PC-9 (cell line): ENCODE results near the gene C16orf90. TPM values are rescaled to one million over a fixed set of nuclear protein-coding genes. Genes with fewer than 3 reads are reported as not detected.

ENCODE experiments used
- BruUV-seq: library from RNA; stranded (reverse); fragments of 400-500 nt; replicated peaks from 2 replicates; lab custom pipeline; 2021; lab: Mats Ljungman, UMichigan
- CTCF ChIA-PET: fragments of 300-600 bp; sonication (Branson Sonifier 250); formaldehyde crosslinking; loops from one replicate; lab custom pipeline; 2022; ENCODE audit warnings: antibody characterized with exemption; lab: Charles Lee
- POLR2A ChIA-PET: fragments of 300-600 bp; sonication (Branson Sonifier 250); formaldehyde crosslinking; loops from one replicate; lab custom pipeline; 2022; ENCODE audit warnings: antibody characterized with exemption; ENCODE audit not compliant: unreplicated experiment; lab: Charles Lee
- DNase-seq, 2 experiments: peaks; one replicate each; pipeline versions ENCODE4 v3.0.0 to v3.0.0-alpha.2; 2015 to 2022; ENCODE audit warnings: mixed read lengths in 1 of 2
- H2AFZ ChIP-seq: fragments of 200-600 bp; sonication (generic); 2 replicates; pipeline ENCODE4 v1.8.1; 2017; ENCODE audit warnings: antibody characterized with exemption
- H3F3A ChIP-seq: fragments of 200-600 bp; sonication (generic); 2 replicates; pipeline ENCODE4 v1.8.1; 2017; ENCODE audit warnings: antibody characterized with exemption, mild to moderate bottlenecking, low read depth; ENCODE audit not compliant: insufficient read depth
- H3K27ac ChIP-seq: fragments of 200-600 bp; sonication (generic); 2 replicates; pipeline ENCODE4 v1.6.1; 2016; ENCODE audit warnings: mixed run types
- H3K27me3 ChIP-seq: fragments of 200-600 bp; sonication (generic); 2 replicates; pipeline ENCODE4 v1.6.1; 2016; ENCODE audit warnings: low read depth, mixed run types; ENCODE audit not compliant: insufficient read depth
- H3K36me3 ChIP-seq: fragments of 200-600 bp; sonication (generic); 2 replicates; pipeline ENCODE4 v1.6.1; 2016; ENCODE audit warnings: low read depth, mixed run types
- H3K4me1 ChIP-seq: fragments of 200-600 bp; sonication (generic); replicated peaks from 2 replicates; pipeline ENCODE4 v1.6.1; 2016; ENCODE audit warnings: mixed run types; ENCODE audit not compliant: insufficient read depth
- H3K4me2 ChIP-seq: fragments of 200-600 bp; sonication (generic); 2 replicates; pipeline ENCODE4 v1.6.1; 2017; ENCODE audit warnings: mixed run types
- H3K4me3 ChIP-seq: fragments of 200-600 bp; sonication (generic); 2 replicates; pipeline ENCODE4 v1.6.1; 2016; ENCODE audit warnings: mixed run types
- H3K79me2 ChIP-seq: fragments of 200-600 bp; sonication (generic); 2 replicates; pipeline ENCODE4 v1.6.1; 2017; ENCODE audit warnings: low read depth, mixed run types
- H3K9me2 ChIP-seq: fragments of 200-600 bp; sonication (generic); 2 replicates; pipeline ENCODE4 v1.8.1; 2017; ENCODE audit warnings: mild to moderate bottlenecking; ENCODE audit not compliant: insufficient read depth
- H3K9me3 ChIP-seq: fragments of 200-600 bp; sonication (generic); 2 replicates; pipeline ENCODE4 v1.8.1; 2016; ENCODE audit warnings: low read depth; ENCODE audit not compliant: insufficient read depth
- H4K20me1 ChIP-seq: fragments of 200-600 bp; sonication (generic); 2 replicates; pipeline ENCODE4 v1.8.1; 2017; ENCODE audit not compliant: insufficient read depth
- CTCF ChIP-seq: fragments of 200-600 bp; sonication (generic); conservative IDR thresholded peaks from 2 replicates; pipeline ENCODE4 v1.6.1; 2017; ENCODE audit warnings: mixed run types, antibody characterized with exemption, mild to moderate bottlenecking, moderate library complexity
- EZH2 ChIP-seq: fragments of 200-600 bp; sonication (generic); IDR thresholded peaks from 2 replicates; pipeline ENCODE4 v1.8.0; 2017; ENCODE audit warnings: antibody characterized with exemption, low read depth
- intact Hi-C: fragments of 100-400 bp; cut with micrococcal nuclease; formaldehyde crosslinking; loops from one replicate; pipeline ENCODE4 v1.10.0; 2022; ENCODE audit not compliant: unreplicated experiment
- total RNA-seq: library from RNA; stranded (reverse); gene quantifications from 2 replicates; pipeline ENCODE4 v1.2.3, GENCODE V29; 2021

The C16orf90 gene
- total RNA-seq, 1 experiment from 2014 or later = not detected

- BruUV-seq = no TSS peak
- H3K9me3 ChIP-seq = no peaks in the 10 kb centered on the region
- POLR2A ChIA-PET = no interaction called here
- H3K36me3 ChIP-seq = no peaks in the 10 kb centered on the region; the same call in 1 of the 2 replicates
- H3K4me2 ChIP-seq = no peak overlapping the region
- H2AFZ ChIP-seq = no peak overlapping the region
- peaks cover 97% of the 10 kb centered on the region for H3K79me2 ChIP-seq
- no peak overlapping the region for H3K4me3 ChIP-seq
- TF ChIP-seq EZH2 (no peak), CTCF (no peak)
- no peak overlapping the region for H3K27ac ChIP-seq
- CTCF ChIA-PET = no interaction called here
- H3K9me2 ChIP-seq = no peaks in the 10 kb centered on the region
- intact Hi-C loops = no loop called here
- no peaks in the 10 kb centered on the region for H3K4me1 ChIP-seq
- H4K20me1 ChIP-seq = peaks cover 73% of the 10 kb centered on the region
- no peaks in the 10 kb centered on the region for H3F3A ChIP-seq
- H3K27me3 ChIP-seq = no peaks in the 10 kb centered on the region
- DNase-seq = no peak
Observed at GRCh38 chr16:3467182-3467581, 28.1 kb downstream of the C16orf90 start.

GRCh38 chr16:3465911-3466584, 29.2 kb downstream of the C16orf90 start:
- DNase-seq = no peak
- Histone ChIP-seq H3K4me3 (no peak overlapping the region), H3K9me3 (no peaks in the 10 kb centered on the region), H3K36me3 (no peaks in the 10 kb centered on the region; the same call in 1 of the 2 replicates), H3K4me1 (no peaks in the 10 kb centered on the region), H4K20me1 (peaks cover 73% of the 10 kb centered on the region), H3K79me2 (peaks cover 96% of the 10 kb centered on the region), H2AFZ (no peak overlapping the region), H3K27me3 (no peaks in the 10 kb centered on the region), H3F3A (no peaks in the 10 kb centered on the region), H3K9me2 (no peaks in the 10 kb centered on the region), H3K4me2 (no peak overlapping the region), H3K27ac (no peak overlapping the region)
- POLR2A ChIA-PET = no interaction called here
- intact Hi-C loops = no loop called here
- CTCF ChIA-PET = interaction anchor here (0.5 kb wide), 1 partner anchor 39 kb away, joined by 3 read pairs; no protein-coding TSS in a partner anchor
- BruUV-seq = no TSS peak
- TF ChIP-seq EZH2 (no peak), CTCF (no peak)

GRCh38 chr16:3465301-3465700, 30.0 kb downstream of the C16orf90 start:
- no peaks in the 10 kb centered on the region for H3K9me2 ChIP-seq
- TF ChIP-seq CTCF = no peak
- no peak for TF ChIP-seq EZH2
- H3K4me1 ChIP-seq = 0 out of 2 replicates have a peak, but pooled peaks cover 1% of the 10 kb centered on the region
- H3K4me3 ChIP-seq = no peak overlapping the region
- no peaks in the 10 kb centered on the region for H3F3A ChIP-seq
- H2AFZ ChIP-seq = no peak overlapping the region
- no peaks in the 10 kb centered on the region for H3K9me3 ChIP-seq
- peaks cover 96% of the 10 kb centered on the region for H3K79me2 ChIP-seq
- H4K20me1 ChIP-seq = peaks cover 73% of the 10 kb centered on the region
- DNase-seq = no peak
- no peaks in the 10 kb centered on the region for H3K27me3 ChIP-seq
- ChIA-PET POLR2A (no interaction called here), CTCF (interaction anchor here (0.5 kb wide), 1 partner anchor 40 kb away, joined by 3 read pairs; no protein-coding TSS in a partner anchor)
- H3K4me2 ChIP-seq = no peak overlapping the region
- no peak overlapping the region for H3K27ac ChIP-seq
- no peaks in the 10 kb centered on the region; the same call in 1 of the 2 replicates for H3K36me3 ChIP-seq
- no TSS peak for BruUV-seq
- intact Hi-C loops = no loop called here
